NCI-H128 (cell line): ENCODE measurements around the gene SIGLEC1.

ENCODE experiments used
- DNase-seq: peaks from one replicate; lab custom pipeline; 2025; ENCODE audit not compliant: unreplicated experiment; lab: John Stamatoyannopoulos, UW

The SIGLEC1 gene

DNA sequence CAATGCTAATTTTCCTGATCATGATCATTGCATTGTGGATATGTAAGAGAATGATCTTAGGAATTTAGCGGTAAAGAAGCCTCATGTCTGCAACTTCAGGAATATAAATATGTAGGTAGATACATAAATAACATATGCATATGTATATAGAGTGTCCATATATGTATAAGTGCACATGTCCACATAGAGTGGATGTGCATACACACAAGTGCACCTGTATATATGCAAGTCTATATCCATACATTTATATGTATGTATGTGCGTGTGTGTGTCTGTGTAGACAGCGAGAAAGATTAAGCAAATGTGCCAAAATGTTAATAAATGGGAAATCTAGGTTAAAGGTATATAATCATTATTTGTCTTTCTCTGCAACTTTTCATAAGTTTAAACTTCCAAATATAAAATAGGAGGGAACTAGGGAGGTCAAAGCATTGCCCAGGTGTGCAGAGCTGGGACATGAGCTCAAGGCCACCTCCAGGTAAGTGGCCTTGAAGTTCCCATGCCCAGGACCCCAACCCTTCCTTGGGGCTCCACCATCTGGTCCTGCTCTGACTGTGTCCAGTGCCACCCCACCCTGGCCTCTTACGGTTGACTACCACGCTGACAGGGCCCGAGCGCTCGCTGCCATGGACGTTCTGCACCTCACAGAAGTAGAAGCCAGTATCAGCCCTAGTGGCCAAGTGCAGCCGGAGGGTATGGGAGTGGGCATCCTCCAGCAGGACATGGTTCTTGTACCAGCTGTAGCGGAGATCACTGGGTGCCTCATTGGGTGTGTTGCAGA, 9.6 kb downstream of the SIGLEC1 start:
- DNase-seq = no peak

DNA sequence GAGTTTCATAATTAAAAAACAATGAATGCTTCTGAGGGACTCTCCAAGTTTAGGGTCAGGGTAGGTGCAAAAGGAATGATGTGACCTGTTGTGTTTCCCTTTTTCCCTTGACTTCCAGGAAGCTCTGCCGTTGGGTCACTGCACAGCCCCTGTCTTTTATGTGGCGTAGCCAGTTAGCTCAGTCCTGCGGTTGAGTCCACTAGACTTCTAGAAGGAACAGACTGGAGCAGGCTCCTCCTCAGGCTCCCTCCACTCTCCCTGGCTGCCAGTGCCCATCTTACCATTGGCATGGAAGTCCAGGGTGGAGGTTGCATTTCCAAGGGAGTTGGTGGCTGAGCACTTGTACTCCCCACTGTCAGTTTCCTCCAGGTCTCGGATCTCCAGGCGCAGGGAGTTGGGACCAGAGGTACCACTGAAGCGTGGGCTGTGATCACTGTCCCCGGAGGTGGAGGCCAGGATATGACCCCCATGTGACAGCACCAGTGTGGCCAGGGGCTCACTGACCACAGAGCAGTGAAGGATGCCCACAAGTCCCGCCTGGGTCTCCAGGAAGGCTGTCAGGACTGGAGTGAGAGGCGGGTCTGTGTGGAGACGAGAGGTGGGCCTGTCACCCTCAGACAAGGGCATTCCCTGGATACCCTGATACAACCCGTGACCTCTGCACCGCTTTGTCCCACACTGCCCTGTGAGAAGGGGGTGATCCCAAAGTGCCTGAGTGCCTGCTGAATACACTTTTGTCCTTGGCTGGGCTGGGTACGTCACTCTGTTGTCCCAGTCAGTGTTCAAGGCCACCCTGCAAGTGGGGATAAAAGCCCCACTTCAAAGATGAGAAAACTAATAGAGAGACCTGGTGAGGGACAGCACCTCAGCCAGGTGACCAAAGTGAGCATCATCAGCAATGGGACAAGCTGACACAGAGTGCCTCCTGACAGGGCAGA, 11.1 kb downstream of the SIGLEC1 start:
- DNase-seq = no peak

DNA sequence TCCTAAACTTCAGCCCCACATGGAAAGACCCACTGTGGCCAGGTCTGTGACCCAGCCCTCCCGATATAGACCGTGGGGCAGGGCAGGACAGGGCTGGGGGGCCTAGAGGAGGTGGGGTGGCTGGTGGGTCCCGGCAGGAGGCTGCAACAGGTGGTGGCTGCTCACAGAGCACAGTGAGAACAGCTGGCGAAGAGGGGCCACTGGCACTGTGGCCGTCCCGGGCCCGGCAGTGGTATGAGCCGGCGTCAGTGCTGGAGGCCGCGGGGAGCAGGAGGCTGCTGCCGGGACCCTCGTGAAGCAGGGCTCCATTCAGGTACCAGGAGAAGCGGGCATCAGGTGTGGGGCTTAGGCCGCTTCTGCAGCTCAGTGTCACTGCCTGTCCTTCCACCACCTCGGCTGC, 13.4 kb downstream of the SIGLEC1 start:
- no peak for DNase-seq

DNA sequence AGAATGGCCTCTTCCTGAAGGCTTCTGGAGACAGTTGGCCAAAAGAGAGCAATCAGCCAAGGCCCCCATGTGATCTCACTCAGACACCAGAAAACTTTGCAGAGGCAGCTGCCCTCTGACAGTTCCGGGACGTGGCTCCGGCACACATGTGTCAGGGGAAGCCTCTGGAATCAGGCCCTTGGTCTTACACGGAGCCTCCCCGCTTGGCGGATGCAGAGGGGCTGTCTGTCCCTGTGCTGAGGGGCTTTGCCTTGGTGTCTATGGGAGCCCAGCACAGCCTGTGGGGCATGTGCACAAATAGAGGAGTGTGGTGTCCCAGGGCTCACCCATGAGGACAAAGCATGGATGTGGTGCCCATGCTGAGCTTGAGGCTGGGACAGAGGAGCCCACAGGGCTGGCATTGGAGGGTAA, 13.8 kb downstream of the SIGLEC1 start:
- DNase-seq = no peak

DNA sequence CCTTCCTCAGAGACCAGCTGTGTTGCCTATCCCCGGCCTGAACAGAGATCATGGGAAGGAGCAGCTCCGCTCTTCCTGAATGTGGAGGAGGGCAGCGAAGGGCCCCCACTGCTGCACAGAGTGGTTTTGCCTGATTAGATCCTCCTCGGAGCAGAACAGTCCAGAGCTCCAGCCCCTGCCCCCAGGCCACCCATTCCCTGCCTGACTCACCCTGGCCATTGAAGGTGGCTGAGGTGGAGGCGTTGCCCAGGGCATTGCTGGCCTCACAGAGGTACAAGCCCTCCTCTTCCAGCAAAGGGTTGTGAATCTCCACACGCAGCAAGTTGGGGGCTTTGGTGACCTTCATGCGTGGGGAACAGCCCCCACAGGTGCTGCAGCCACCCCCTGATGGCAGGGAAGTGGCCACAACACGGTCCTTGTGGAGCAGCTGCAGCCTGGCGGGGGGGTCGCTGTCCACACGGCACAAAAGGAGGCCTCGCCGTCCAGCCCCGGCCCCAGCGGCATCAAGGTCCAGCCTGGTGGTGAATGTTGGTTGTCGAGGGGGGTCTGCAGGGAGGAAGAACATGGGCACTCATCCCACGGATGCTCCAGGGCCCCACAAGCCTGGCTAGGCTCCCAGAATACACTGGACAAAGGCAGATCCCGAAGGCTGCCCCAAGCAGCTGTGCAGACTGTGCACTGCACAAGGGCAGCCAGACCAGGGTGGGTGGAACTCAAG, 14.7 kb downstream of the SIGLEC1 start:
- no peak for DNase-seq

DNA sequence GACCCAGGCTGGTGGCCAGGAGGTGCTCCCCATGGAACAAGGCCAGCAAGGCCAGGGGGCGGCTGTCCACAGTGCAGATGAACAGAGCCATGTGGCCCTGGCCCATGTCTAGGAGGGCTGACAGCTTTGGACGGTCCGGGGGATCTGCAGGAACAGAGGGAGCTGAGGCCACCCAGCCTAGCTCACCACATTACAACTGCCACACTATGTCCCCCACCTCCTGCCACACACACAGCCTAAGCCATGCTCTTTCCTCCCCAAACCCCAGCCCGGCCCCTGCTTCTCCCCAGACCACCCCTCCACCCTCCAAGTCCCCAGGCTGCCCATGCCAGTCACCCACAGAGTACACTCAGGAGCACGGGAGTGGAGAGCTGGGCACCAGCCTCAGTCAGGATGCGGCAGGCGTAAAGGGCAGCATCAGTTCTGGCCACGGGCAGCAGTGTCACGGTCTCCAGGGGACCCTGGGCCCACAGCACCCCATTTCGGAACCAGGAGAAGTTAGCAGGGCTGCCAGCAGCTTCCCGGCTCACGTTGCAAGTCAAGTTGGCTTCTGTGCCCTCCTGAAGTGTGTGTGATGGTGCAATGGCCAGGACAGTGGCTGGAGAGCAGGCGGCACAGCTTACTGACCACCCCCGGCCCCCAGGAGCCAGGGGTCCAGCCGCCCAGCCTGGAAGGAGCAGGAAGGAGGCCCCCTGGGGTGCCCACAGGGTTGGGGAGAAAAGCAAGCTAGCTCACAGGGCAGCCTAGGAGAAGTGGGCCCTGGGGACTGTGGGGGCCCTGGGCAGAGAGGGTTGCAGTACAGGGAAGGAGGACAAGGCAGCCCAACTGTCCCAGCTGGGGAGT, 15.4 kb downstream of the SIGLEC1 start:
- no peak for DNase-seq

DNA sequence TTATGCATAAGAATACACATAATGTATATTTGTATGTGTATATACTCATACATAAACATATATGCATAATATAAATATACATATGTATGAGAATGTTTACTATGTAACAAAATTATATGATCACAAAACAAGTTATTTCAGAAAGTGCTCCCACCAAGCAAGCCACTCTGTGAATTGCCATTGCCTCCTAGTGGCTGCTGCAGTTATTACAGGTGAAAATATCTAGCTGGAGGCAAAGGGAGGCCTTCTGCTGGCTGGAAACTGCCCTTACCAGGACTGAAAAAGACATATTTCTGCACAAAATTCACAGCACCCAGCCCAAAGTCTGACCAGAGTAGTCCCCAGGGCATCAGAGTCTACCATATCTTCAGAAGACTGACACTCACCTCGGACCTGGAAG, 16.2 kb downstream of the SIGLEC1 start:
- DNase-seq = no peak

DNA sequence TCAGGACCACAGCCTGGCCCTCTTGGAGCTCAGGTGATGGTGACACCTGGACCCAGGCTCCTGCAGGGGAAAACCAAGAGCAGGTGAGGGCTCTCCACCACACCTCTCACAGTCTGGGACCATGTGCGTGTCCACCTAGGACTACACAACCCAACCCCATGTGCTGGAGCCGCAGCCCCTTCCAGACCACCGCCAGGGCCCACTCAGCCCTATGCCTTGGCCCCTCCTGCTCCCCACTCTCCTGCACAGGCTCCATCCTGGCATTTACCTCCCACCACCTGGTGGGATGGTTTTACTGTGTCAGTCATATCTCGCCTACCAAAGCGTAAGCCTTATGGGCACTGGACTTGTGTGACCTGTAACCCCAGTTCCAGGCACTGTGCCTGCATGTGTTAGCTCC, 17.5 kb downstream of the SIGLEC1 start:
- DNase-seq = no peak

DNA sequence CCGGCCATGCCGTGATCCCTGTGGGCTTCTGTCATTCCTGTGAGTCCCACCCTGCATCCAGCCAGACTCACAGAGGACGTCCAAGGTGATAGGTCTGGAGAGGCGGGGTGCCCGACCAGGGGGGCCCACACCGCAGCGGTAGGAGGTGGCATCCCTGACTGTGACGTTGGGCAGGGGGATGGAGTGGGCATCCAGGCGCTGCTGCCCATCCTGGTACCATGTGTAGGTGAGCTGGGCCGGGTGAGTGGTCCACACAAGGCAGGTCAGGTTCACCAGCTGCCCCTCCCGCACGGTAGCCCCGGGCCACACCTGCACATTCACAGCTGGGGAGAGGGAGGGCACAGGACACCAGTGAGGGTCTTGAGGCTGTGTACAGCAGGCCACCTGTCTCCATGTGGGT, 19.0 kb downstream of the SIGLEC1 start:
- DNase-seq = no peak

DNA sequence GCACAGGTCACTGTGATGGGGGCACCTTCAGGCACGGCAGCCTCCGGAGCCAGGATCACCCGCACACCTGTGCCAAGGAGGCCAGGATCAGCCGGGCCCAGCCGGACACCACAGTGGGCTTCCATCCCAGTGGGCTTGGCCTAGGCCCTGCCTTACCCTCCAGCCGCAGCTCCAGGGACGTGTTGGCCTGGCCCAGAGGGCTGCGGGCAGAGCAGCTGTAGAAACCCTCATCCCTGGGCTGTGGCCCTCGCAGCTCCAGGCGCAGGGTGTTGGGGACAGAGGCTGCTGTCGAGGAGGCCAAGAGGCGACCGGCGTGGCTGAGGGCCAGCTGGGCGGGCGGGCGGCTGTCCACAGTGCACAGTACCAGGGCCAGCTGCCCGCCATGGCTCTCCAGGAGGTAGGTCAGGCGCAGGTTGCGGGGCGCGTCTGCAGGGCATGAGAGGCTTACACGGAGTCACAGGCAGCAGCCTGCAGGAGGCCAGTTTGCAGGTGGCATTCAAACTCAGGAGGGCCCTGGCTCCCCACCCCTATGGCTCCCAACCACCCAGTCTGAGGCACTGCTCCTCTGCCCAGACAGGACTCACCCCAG, 19.6 kb downstream of the SIGLEC1 start:
- no peak for DNase-seq

DNA sequence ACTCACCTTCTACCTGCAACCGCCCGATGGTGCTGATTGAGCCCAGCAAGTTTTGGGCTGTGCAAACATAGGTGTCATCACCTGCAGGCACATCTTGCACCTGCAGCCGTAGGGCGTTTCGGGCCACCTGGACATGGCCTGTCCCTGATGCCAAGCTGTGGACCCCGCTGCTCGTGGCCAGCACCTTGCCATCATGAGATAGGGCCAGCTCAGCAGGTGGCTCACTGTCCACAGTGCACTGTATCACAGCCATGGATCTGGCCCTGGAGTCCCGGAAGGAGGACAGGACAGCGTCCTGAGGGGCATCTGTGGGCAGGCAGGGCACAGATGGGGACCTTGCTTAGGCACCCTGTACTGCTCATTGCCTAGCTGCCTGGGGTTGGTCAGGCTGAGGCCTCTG, 20.5 kb downstream of the SIGLEC1 start:
- no peak for DNase-seq

DNA sequence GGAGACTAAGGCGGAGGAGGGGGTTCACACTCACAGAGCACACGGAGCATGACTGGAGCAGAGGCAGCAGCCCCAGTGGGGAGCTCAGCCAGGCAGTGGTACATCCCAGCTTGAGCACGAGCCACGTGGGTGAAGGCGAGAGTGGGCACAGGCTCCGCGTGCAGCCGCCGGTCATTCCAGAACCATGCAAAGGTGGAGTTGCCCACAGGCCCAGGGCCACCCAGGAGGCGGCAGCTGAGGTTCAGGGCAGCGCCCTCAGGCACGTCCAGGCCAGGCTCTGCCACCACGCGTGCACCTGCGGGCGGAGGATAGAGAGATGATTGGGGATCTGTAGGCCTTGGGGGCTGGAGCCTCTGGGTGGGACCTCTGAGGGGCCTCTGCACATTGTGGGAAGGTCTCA, 21.1 kb downstream of the SIGLEC1 start:
- no peak for DNase-seq

DNA sequence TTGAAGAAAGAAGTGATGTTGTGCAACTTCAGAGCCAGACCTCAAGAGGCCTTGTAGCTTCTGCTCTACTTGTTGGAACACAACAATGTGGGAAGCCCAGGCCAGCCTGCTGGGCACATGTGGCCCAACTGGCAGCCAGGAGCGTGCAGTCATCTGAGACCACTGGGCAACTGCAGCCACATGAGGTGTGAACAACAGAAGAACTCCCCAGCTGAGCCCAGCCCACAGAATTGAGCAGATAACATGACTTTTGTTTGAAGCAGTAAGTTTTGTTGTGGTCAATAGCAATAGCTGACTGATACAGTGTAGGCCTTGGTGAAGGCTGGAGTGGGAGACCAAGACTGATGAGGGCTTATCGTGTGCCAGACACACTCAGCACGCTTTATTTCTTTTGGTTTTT, 22.0 kb downstream of the SIGLEC1 start:
- DNase-seq = no peak

DNA sequence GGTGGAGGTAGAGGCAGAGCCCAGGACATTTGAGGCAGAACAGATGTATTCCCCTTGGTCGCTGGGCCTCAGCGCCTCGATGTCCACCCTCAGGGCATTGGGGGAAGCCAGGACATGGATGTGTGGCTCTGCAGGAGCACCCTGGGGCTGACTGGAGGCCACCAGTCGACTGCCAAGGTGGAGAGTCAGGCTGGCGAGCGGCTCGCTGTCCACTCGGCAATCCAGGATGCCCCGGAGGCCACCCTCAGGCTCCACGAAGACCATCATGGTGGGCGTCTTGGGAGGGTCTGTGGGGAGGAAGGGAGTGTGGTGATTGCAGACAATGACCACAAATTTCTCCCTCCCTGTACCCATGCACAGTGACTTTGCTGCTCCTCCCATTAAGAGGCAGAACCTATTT, 22.4 kb downstream of the SIGLEC1 start:
- DNase-seq = no peak

DNA sequence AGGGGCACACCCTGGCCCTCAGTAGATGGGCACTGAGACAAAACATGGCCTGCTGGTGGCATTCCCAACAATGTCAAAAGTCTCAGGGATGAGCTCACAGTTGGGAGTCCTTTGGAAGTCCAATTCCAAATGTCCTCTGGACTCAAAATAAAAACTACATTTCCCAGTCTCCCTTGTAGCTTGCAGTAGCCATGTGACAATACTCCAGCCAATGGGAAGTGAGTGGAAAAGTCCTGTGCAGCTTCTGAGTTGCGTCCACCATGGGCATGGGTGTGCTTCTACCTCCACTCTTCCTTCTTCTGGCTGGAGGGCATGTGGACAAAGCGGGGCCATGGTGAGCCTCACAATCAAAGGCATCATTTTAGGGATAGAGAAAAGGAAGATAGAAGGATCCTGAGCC, 24.7 kb downstream of the SIGLEC1 start:
- no peak for DNase-seq

DNA sequence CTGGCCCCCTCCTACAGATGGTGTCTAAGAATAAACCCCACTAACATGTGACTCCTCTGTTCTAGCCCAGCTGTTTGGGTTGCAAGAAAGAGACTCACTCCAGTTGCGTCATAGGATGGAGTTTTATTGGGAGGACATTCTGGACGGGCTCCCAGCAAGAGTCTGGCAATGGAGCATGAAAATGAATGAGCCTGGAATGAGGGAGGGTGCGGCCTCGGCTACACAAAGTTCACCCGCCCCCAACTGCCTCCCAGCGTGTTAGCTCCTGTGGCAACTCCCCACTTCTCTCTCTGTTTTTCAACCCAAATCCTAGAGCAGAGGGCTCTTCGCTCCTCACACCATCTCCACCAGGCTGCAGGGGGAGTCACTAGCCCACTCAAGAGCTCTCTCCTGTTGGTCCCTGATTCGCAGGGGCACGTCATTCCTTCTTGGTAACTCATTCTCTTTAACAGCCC, 25.5 kb downstream of the SIGLEC1 start:
- DNase-seq = no peak

DNA sequence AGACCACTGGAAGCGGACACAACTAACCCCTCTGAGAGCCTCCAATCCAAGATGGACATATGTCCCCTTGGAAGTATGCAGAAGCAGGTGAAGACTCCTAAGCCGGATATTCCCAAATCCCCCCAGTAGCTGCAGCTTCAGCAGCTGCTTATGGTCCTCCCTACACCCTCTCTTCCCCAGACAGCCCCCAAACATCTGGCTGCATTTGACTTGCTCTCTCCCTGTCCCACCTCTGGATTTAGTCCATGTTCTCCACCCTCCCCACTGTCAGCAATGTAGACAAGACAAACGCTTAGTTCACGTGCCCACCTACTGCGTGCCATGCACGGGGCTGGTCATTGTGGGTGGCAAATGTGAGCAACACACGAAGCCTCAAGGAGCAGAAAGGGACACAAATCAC, 26.0 kb downstream of the SIGLEC1 start:
- no peak for DNase-seq

DNA sequence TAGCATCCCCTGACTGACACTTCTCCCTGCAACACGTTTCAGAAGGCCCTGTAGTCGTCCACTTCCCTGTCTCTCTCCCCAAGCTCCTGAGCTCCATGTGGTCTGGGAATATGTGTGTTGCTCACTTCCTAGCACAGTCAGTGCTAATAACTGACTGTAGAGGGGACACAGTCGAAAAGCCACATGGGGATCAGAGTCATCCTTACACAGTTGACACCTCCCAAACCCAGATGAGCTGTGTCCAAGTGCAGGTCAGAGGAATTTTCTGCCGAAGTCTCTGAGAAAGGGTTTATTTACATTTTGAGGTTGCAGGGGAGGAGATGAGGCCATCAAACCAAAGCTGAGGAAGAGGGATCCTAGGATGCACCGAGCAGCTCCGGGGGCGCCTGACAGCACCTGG, 27.1 kb downstream of the SIGLEC1 start:
- DNase-seq = no peak

DNA sequence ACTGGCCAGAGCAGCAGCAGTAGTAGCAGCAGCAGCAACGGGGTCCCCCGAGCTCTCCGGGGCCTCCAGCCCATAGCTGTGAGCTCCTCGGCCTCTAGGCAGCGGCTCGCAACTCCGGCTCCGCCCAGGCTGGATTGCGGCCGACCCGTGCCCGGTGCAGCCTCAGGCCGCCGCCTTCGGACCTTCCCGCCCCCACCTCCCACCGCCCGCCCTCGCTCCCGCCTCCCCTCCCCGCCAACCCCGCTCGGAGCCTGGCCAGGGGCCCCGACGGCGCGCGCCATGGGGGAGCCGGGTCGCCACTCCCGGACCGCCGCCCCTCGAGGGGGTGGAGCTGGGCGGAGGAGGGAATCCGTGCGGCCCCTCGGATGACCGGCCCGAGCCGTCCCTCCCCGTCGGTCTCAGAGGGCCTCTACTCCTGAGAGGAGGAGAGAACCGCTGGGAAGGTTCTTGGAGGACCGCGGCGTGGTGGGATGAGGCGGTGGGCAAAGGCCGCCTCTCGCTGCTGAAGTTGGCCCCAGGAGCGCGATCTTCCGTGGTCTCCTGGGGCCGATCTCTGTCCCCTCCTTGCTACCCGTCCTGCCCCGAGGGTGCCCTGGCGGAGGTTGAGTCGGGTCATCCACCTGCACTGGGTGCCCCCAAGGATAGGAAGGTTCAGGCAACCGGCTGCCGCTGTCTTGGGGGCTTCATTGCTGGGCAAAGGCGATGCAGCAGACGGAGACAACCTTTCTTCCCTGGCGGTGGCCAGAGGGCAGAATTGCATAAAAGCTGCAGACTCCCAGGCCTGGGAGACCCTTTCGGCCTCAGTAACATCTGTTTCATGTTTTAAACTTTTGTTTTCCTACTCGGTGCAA, 30.2 kb downstream of the SIGLEC1 start, which contains the start of gene ADAM33:
Gene ADAM33 (minus strand): TSS at position 80 of the 851 bp plus-strand sequence. CDS start 6 bp downstream, at position 74.
- DNase-seq = no peak
